ENCODE results near the gene AGAP1.

The AGAP1 gene

GRCh38 chr2:236042087-236042486 is 548.2 kb downstream of the AGAP1 start:
- H3K36me3 Mint-ChIP-seq: no peaks in the 10 kb centered on the region
- peaks cover 4% of the 10 kb centered on the region for H3K27me3 Mint-ChIP-seq
- ATAC-seq (ENCODE audit: low read depth) (no peak), DNase-seq (ENCODE audit: low spot score in 2 of 2) (no peak)
- H3K4me3 Mint-ChIP-seq: no peak overlapping the region
- H3K9me3 Mint-ChIP-seq: no peaks in the 10 kb centered on the region
- no peaks in the 10 kb centered on the region for H3K4me1 Mint-ChIP-seq
- no peak overlapping the region for H3K27ac Mint-ChIP-seq

- Mint-ChIP-seq H3K36me3 (no peaks in the 10 kb centered on the region), H3K4me1 (no peaks in the 10 kb centered on the region), H3K9me3 (no peaks in the 10 kb centered on the region), H3K27ac (no peak overlapping the region), H3K27me3 (peaks cover 4% of the 10 kb centered on the region), H3K4me3 (no peak overlapping the region)
- ATAC-seq (ENCODE audit: low read depth) (no peak), DNase-seq (ENCODE audit: low spot score in 2 of 2) (no peak)
Measured at GRCh38 chr2:236044191-236044590, 550.3 kb downstream of the AGAP1 start.

- DNase-seq (ENCODE audit: low spot score in 2 of 2) (no peak), ATAC-seq (ENCODE audit: low read depth) (no peak)
- Mint-ChIP-seq H3K27ac (no peak overlapping the region), H3K4me3 (no peak overlapping the region), H3K27me3 (peaks cover 4% of the 10 kb centered on the region), H3K4me1 (no peaks in the 10 kb centered on the region), H3K36me3 (no peaks in the 10 kb centered on the region), H3K9me3 (no peaks in the 10 kb centered on the region)
Measured at GRCh38 chr2:236045251-236046235, 551.7 kb downstream of the AGAP1 start.

GRCh38 chr2:236046715-236047114 is 552.9 kb downstream of the AGAP1 start:
- no peaks in the 10 kb centered on the region for H3K36me3 Mint-ChIP-seq
- no peak overlapping the region for H3K4me3 Mint-ChIP-seq
- H3K4me1 Mint-ChIP-seq: no peaks in the 10 kb centered on the region
- no peak for DNase-seq (ENCODE audit: low spot score in 2 of 2)
- H3K9me3 Mint-ChIP-seq: no peaks in the 10 kb centered on the region
- no peak overlapping the region for H3K27ac Mint-ChIP-seq
- ATAC-seq (ENCODE audit: low read depth): no peak
- H3K27me3 Mint-ChIP-seq: peaks cover 4% of the 10 kb centered on the region

GRCh38 chr2:236047176-236047575 is 553.3 kb downstream of the AGAP1 start:
- H3K4me3 Mint-ChIP-seq: no peak overlapping the region
- ATAC-seq (ENCODE audit: low read depth): no peak
- H3K9me3 Mint-ChIP-seq: no peaks in the 10 kb centered on the region
- no peak for DNase-seq (ENCODE audit: low spot score in 2 of 2)
- H3K36me3 Mint-ChIP-seq: no peaks in the 10 kb centered on the region
- H3K27me3 Mint-ChIP-seq: peaks cover 4% of the 10 kb centered on the region
- H3K27ac Mint-ChIP-seq: no peak overlapping the region
- H3K4me1 Mint-ChIP-seq: no peaks in the 10 kb centered on the region

- H3K4me1 Mint-ChIP-seq: no peaks in the 10 kb centered on the region
- no peak for ATAC-seq (ENCODE audit: low read depth)
- no peaks in the 10 kb centered on the region for H3K9me3 Mint-ChIP-seq
- no peak overlapping the region for H3K27ac Mint-ChIP-seq
- H3K4me3 Mint-ChIP-seq: no peak overlapping the region
- H3K36me3 Mint-ChIP-seq: no peaks in the 10 kb centered on the region
- no peak for DNase-seq (ENCODE audit: low spot score in 2 of 2)
- H3K27me3 Mint-ChIP-seq: peaks cover 4% of the 10 kb centered on the region
Measured at GRCh38 chr2:236047886-236048540, 554.2 kb downstream of the AGAP1 start.

GRCh38 chr2:236049981-236050380 is 556.1 kb downstream of the AGAP1 start:
- DNase-seq (ENCODE audit: low spot score in 2 of 2) (no peak), ATAC-seq (ENCODE audit: low read depth) (no peak)
- Mint-ChIP-seq H3K4me3 (no peak overlapping the region), H3K27ac (no peak overlapping the region), H3K27me3 (peaks cover 4% of the 10 kb centered on the region), H3K9me3 (no peaks in the 10 kb centered on the region), H3K36me3 (no peaks in the 10 kb centered on the region), H3K4me1 (no peaks in the 10 kb centered on the region)

GRCh38 chr2:236051351-236051750 is 557.5 kb downstream of the AGAP1 start:
- DNase-seq (ENCODE audit: low spot score in 2 of 2) (no peak), ATAC-seq (ENCODE audit: low read depth) (no peak)
- Mint-ChIP-seq H3K36me3 (no peaks in the 10 kb centered on the region), H3K4me1 (no peaks in the 10 kb centered on the region), H3K27me3 (peaks cover 2% of the 10 kb centered on the region), H3K4me3 (no peak overlapping the region), H3K9me3 (no peaks in the 10 kb centered on the region), H3K27ac (no peak overlapping the region)

GRCh38 chr2:236051806-236052205 is 558.0 kb downstream of the AGAP1 start:
- ATAC-seq (ENCODE audit: low read depth) (no peak), DNase-seq (ENCODE audit: low spot score in 2 of 2) (no peak)
- H3K36me3 Mint-ChIP-seq: no peaks in the 10 kb centered on the region
- no peaks in the 10 kb centered on the region for H3K4me1 Mint-ChIP-seq
- H3K9me3 Mint-ChIP-seq: no peaks in the 10 kb centered on the region
- no peak overlapping the region for H3K27ac Mint-ChIP-seq
- peaks cover 2% of the 10 kb centered on the region for H3K27me3 Mint-ChIP-seq
- H3K4me3 Mint-ChIP-seq: no peak overlapping the region

- peaks cover 2% of the 10 kb centered on the region for H3K27me3 Mint-ChIP-seq
- H3K4me3 Mint-ChIP-seq: no peak overlapping the region
- no peaks in the 10 kb centered on the region for H3K9me3 Mint-ChIP-seq
- H3K4me1 Mint-ChIP-seq: no peaks in the 10 kb centered on the region
- no peaks in the 10 kb centered on the region for H3K36me3 Mint-ChIP-seq
- ATAC-seq (ENCODE audit: low read depth) (no peak), DNase-seq (ENCODE audit: low spot score in 2 of 2) (no peak)
- no peak overlapping the region for H3K27ac Mint-ChIP-seq
Measured at GRCh38 chr2:236052206-236052605, 558.4 kb downstream of the AGAP1 start.

GRCh38 chr2:236052926-236053821 is 559.3 kb downstream of the AGAP1 start:
- no peak overlapping the region for H3K27ac Mint-ChIP-seq
- peaks cover under 1% of the 10 kb centered on the region for H3K9me3 Mint-ChIP-seq
- DNase-seq (ENCODE audit: low spot score in 2 of 2) (no peak), ATAC-seq (ENCODE audit: low read depth) (no peak)
- H3K36me3 Mint-ChIP-seq: no peaks in the 10 kb centered on the region
- H3K4me1 Mint-ChIP-seq: no peaks in the 10 kb centered on the region
- peaks cover 2% of the 10 kb centered on the region for H3K27me3 Mint-ChIP-seq
- no peak overlapping the region for H3K4me3 Mint-ChIP-seq

GRCh38 chr2:236054125-236054524 is 560.3 kb downstream of the AGAP1 start:
- Mint-ChIP-seq H3K36me3 (no peaks in the 10 kb centered on the region), H3K27me3 (peaks cover 2% of the 10 kb centered on the region), H3K9me3 (peaks cover 1% of the 10 kb centered on the region), H3K4me3 (no peak overlapping the region), H3K27ac (no peak overlapping the region), H3K4me1 (no peaks in the 10 kb centered on the region)
- ATAC-seq (ENCODE audit: low read depth) (no peak), DNase-seq (ENCODE audit: low spot score in 2 of 2) (no peak)

- Mint-ChIP-seq H3K36me3 (no peaks in the 10 kb centered on the region), H3K9me3 (peaks cover 1% of the 10 kb centered on the region), H3K27me3 (peaks cover 2% of the 10 kb centered on the region), H3K27ac (no peak overlapping the region), H3K4me1 (no peaks in the 10 kb centered on the region), H3K4me3 (no peak overlapping the region)
- no peak for ATAC-seq (ENCODE audit: low read depth)
- no peak for DNase-seq (ENCODE audit: low spot score in 2 of 2)
Measured at GRCh38 chr2:236054621-236055305, 560.9 kb downstream of the AGAP1 start.

Measured in memory B cell (primary cell).